H1 (cell line): ENCODE measurements around the gene MNAT1. TPM values are rescaled to one million over a fixed set of nuclear protein-coding genes. Genes with fewer than 3 reads are reported as not detected.
"Not testable (repeated sequence)": the region's sequence is repeated elsewhere in the genome, so short reads cannot be mapped to it uniquely, and the experiment has no call there.

Source experiments
- CTCF ChIA-PET: fragments of 300-600 bp; sonication (Branson Sonifier 250); formaldehyde crosslinking; loops from one replicate; lab custom pipeline; 2021; ENCODE audit not compliant: partially characterized antibody; lab: Charles Lee
- POLR2A ChIA-PET: fragments of 300-600 bp; sonication (Branson Sonifier 250); formaldehyde crosslinking; loops from one replicate; lab custom pipeline; 2021; ENCODE audit warnings: inconsistent platforms; ENCODE audit not compliant: partially characterized antibody; lab: Charles Lee
- DNase-seq, 2 experiments: peaks; one replicate each; pipeline versions ENCODE4 v3.0.0 to v3.0.0-alpha.2; 2010 to 2022; ENCODE audit warnings: low spot score in 2 of 2, low read depth in 1 of 2, mixed read lengths in 1 of 2
- FAIRE-seq: peaks from 2 replicates; lab custom pipeline; 2011; peaks lifted over from hg19 to GRCh38; lab: Jason Lieb, UNC
- H2AFZ ChIP-seq: 2 replicates; pipeline ENCODE4 v1.8.1; 2012; ENCODE audit warnings: low read length, inconsistent platforms
- H2AK5ac ChIP-seq: 2 replicates; pipeline ENCODE4 v1.6.1; 2013; ENCODE audit warnings: low read depth, low read length
- H2BK120ac ChIP-seq: replicated peaks from 2 replicates; pipeline ENCODE3; 2013; ENCODE audit warnings: low read depth, low read length, inconsistent platforms
- H2BK12ac ChIP-seq: 2 replicates; pipeline ENCODE4 v1.6.1; 2013; ENCODE audit warnings: low read depth, low read length
- H2BK15ac ChIP-seq: 2 replicates; pipeline ENCODE4 v1.6.1; 2013; ENCODE audit warnings: low read length
- H2BK20ac ChIP-seq: 2 replicates; pipeline ENCODE4 v1.6.1; 2013; ENCODE audit warnings: low read length
- H2BK5ac ChIP-seq: 2 replicates; pipeline ENCODE4 v1.6.1; 2013; ENCODE audit warnings: low read depth, low read length
- H3K14ac ChIP-seq: 2 replicates; pipeline ENCODE4 v1.6.1; 2013; ENCODE audit warnings: inconsistent platforms; ENCODE audit not compliant: insufficient read length
- H3K18ac ChIP-seq: 2 replicates; pipeline ENCODE4 v1.6.1; 2013; ENCODE audit warnings: low read length; ENCODE audit errors: extremely low read depth
- H3K23ac ChIP-seq: 2 replicates; pipeline ENCODE4 v1.6.1; 2013; ENCODE audit warnings: inconsistent platforms; ENCODE audit not compliant: insufficient read length
- H3K23me2 ChIP-seq: 2 replicates; pipeline ENCODE4 v1.6.1; 2013; ENCODE audit warnings: low read depth, low read length
- H3K27ac ChIP-seq: 2 replicates; pipeline ENCODE4 v1.6.1; 2011; ENCODE audit warnings: low read depth, low read length, inconsistent platforms
- H3K27me3 ChIP-seq, 4 experiments: replicated peaks in 1 of 4; 1 replicate in 1 of 4; 2 replicates in 3 of 4; pipeline versions ENCODE4 v1.6.1 to v1.8.1; 2011 to 2013; ENCODE audit warnings: low read length in 3 of 4, mild to moderate bottlenecking in 3 of 4, inconsistent platforms in 2 of 4, mixed read lengths in 2 of 4, moderate library complexity in 1 of 4; ENCODE audit not compliant: control insufficient read depth in 3 of 4, insufficient read depth in 3 of 4; ENCODE audit errors: extremely low read depth in 1 of 4
- H3K36me3 ChIP-seq, 4 experiments: 2 replicates each; pipeline versions ENCODE4 v1.6.1 to v1.8.1; 2011 to 2013; ENCODE audit warnings: mild to moderate bottlenecking in 4 of 4, low read length in 3 of 4, moderate library complexity in 2 of 4, control low read depth in 1 of 4, inconsistent platforms in 1 of 4; ENCODE audit not compliant: insufficient read depth in 4 of 4, control insufficient read depth in 2 of 4
- H3K4ac ChIP-seq: replicated peaks from 2 replicates; pipeline ENCODE3; 2013; ENCODE audit warnings: low read length, low read depth, mixed read lengths, inconsistent platforms; ENCODE audit not compliant: insufficient read length
- H3K4me1 ChIP-seq, 4 experiments: replicated peaks in 1 of 4; 1 replicate in 1 of 4; 2 replicates in 3 of 4; pipeline versions ENCODE4 v1.6.1 to v1.8.1; 2011 to 2013; ENCODE audit warnings: low read length in 3 of 4, inconsistent platforms in 2 of 4, mixed read lengths in 1 of 4; ENCODE audit not compliant: insufficient read depth in 4 of 4, control insufficient read depth in 3 of 4
- H3K4me2 ChIP-seq, 2 experiments: 2 replicates each; pipeline versions ENCODE4 v1.6.1 to v1.8.1; 2011 to 2013; ENCODE audit warnings: low read depth in 2 of 2, low read length in 2 of 2, control low read depth in 1 of 2, inconsistent platforms in 1 of 2, mild to moderate bottlenecking in 1 of 2; ENCODE audit not compliant: insufficient read depth in 1 of 2
- H3K4me3 ChIP-seq, 4 experiments: fragments of 200-600, 300-600 bp in 1 of 4; sonication (generic), shearing (Covaris generic), sonication (Bioruptor Twin) in 1 of 4; 2 replicates each; pipeline versions ENCODE4 v1.5.1 to v1.8.1; 2011 to 2016; ENCODE audit warnings: low read length in 4 of 4, low read depth in 3 of 4, control low read depth in 2 of 4, inconsistent platforms in 2 of 4, mild to moderate bottlenecking in 2 of 4, mixed read lengths in 1 of 4, moderate library complexity in 1 of 4; ENCODE audit not compliant: insufficient read depth in 2 of 4; ENCODE audit errors: extremely low read depth in 1 of 4
- H3K56ac ChIP-seq: replicated peaks from 2 replicates; pipeline ENCODE3; 2013; ENCODE audit warnings: low read depth, mild to moderate bottlenecking, mixed read lengths, low read length, inconsistent platforms; ENCODE audit not compliant: insufficient read length
- H3K79me1 ChIP-seq: 2 replicates; pipeline ENCODE4 v1.6.1; 2013; ENCODE audit warnings: low read depth, low read length, control low read depth
- H3K79me2 ChIP-seq, 2 experiments: 2 replicates each; pipeline versions ENCODE4 v1.6.1 to v1.8.1; 2012 to 2013; ENCODE audit warnings: low read length in 2 of 2, mild to moderate bottlenecking in 2 of 2, inconsistent platforms in 1 of 2; ENCODE audit not compliant: insufficient read depth in 2 of 2, control insufficient read depth in 1 of 2
- H3K9ac ChIP-seq, 4 experiments: replicated peaks in 1 of 4; 1 replicate in 1 of 4; 2 replicates in 3 of 4; pipeline versions ENCODE4 v1.6.1 to v1.8.1; 2011 to 2013; ENCODE audit warnings: low read depth in 3 of 4, low read length in 3 of 4, control low read depth in 2 of 4, mild to moderate bottlenecking in 2 of 4, moderate library complexity in 2 of 4, inconsistent platforms in 1 of 4; ENCODE audit errors: extremely low read depth in 1 of 4
- H3K9me3 ChIP-seq, 2 experiments: 2 replicates each; pipeline versions ENCODE4 v1.6.1 to v1.8.1; 2012 to 2013; ENCODE audit warnings: mild to moderate bottlenecking in 2 of 2, moderate library complexity in 2 of 2, control low read depth in 1 of 2, inconsistent platforms in 1 of 2, low read depth in 1 of 2, low read length in 1 of 2, mixed read lengths in 1 of 2; ENCODE audit not compliant: insufficient read depth in 2 of 2
- H4K20me1 ChIP-seq, 2 experiments: replicated peaks in 1 of 2; 2 replicates each; pipeline versions ENCODE3 to v1.8.1; 2011 to 2013; ENCODE audit warnings: inconsistent platforms in 2 of 2, low read length in 2 of 2, mild to moderate bottlenecking in 1 of 2; ENCODE audit not compliant: insufficient read depth in 2 of 2, control insufficient read depth in 1 of 2
- H4K5ac ChIP-seq: 2 replicates; pipeline ENCODE4 v1.6.1; 2013; ENCODE audit warnings: low read length, low read depth, mixed read lengths, inconsistent platforms; ENCODE audit not compliant: insufficient read length
- H4K8ac ChIP-seq: 2 replicates; pipeline ENCODE4 v1.8.0; 2013; ENCODE audit warnings: mild to moderate bottlenecking, moderate library complexity, low read length, inconsistent platforms; ENCODE audit not compliant: insufficient read depth; ENCODE audit errors: extremely low read depth
- H4K91ac ChIP-seq: replicated peaks from 2 replicates; pipeline ENCODE3; 2013; ENCODE audit warnings: low read length, mixed read lengths, inconsistent platforms; ENCODE audit not compliant: insufficient read length
- WGBS, 2 experiments: shearing (Covaris generic) in 1 of 2; methylation state at CpG; one replicate each; pipeline versions ENCODE4 v1.1.6 to v1.1.7; 2013 to 2015; ENCODE audit warnings: low lambda C conversion rate in 2 of 2, mixed read lengths in 2 of 2, inconsistent platforms in 1 of 2, low coverage in 1 of 2, missing lambda C conversion rate in 1 of 2; ENCODE audit not compliant: insufficient replicate concordance in 2 of 2, insufficient coverage in 1 of 2, insufficient read length in 1 of 2; ENCODE audit errors: extremely low coverage in 1 of 2, missing lambda C conversion rate in 1 of 2; 5-methylcytosine and 5-hydroxymethylcytosine counted together
- polyA plus RNA-seq, 7 experiments: library from polyadenylated mRNA; depleted of rRNA in 3 of 7; stranded (reverse) in 5 of 7; unstranded in 2 of 7; fragments of >200 nt in 5 of 7; fragments of 200-250 nt in 2 of 7; gene quantifications; 1 replicate in 5 of 7; 2 replicates in 1 of 7; 4 replicates in 1 of 7; pipeline versions ENCODE4 v1.2.1 to v1.2.3, GENCODE V29; 2011 to 2013; ENCODE audit warnings: missing spikeins in 2 of 7, mixed read lengths in 2 of 7
- total RNA-seq: library from RNA; stranded (reverse); fragmentation: NEBNext Ultra II Directional; extraction: Animal tissue kit (Norgen Biotek cat#: 25700); gene quantifications from 2 replicates; pipeline ENCODE4 v1.2.1, GENCODE V29; 2021

MNAT1 gene
- total and polyA plus RNA-seq, 2 of the 8 experiments (the other 6 are each of a cell fraction or from before 2014, with no cell fraction given) = 34.7 to 52.1 TPM

- H2BK20ac ChIP-seq, POLR2A ChIA-PET, DNase-seq, H3K79me2 ChIP-seq, H4K20me1 ChIP-seq, H3K23ac ChIP-seq, H3K14ac ChIP-seq, H4K5ac ChIP-seq, H4K91ac ChIP-seq, H3K18ac ChIP-seq, H2BK12ac ChIP-seq, H2BK15ac ChIP-seq, H3K4me2 ChIP-seq, H2BK120ac ChIP-seq, CTCF ChIA-PET, H3K27me3 ChIP-seq, H3K4me3 ChIP-seq, H3K9me3 ChIP-seq, H3K9ac ChIP-seq, H3K4ac ChIP-seq, H2BK5ac ChIP-seq, H2AK5ac ChIP-seq, FAIRE-seq, H3K4me1 ChIP-seq, H4K8ac ChIP-seq, H3K36me3 ChIP-seq, H2AFZ ChIP-seq, H3K23me2 ChIP-seq, H3K79me1 ChIP-seq, H3K27ac ChIP-seq, H3K56ac ChIP-seq: not testable (repeated sequence)
- WGBS, 2 experiments = 94% methylated on average over 5 of the region's 5 CpGs; no CpG with 5 or more reads in 1 of the 2 experiments
These were observed 117.1 kb downstream of the MNAT1 start for GRCh38 chr14:60851692-60852091.
